RWPE1 (cell line): ENCODE data around the gene PGC.

Source experiments
- CTCF ChIA-PET: fragments of 350-600 bp; sonication (Branson Sonifier 250); formaldehyde crosslinking; extraction: SDS; loops from one replicate; lab custom pipeline; 2021; lab: Yijun Ruan, JAX
- POLR2A ChIA-PET: fragments of 400-600 bp; formaldehyde crosslinking; extraction: SDS; loops from one replicate; lab custom pipeline; 2020; ENCODE audit warnings: antibody characterized with exemption; ENCODE audit not compliant: low non-redundant PET; lab: Yijun Ruan, JAX
- DNase-seq: peaks from one replicate; pipeline ENCODE4 v3.0.0; 2012; ENCODE audit warnings: low spot score
- H3K27ac ChIP-seq: fragments of 450-650 bp; 2 replicates; pipeline ENCODE4 v1.5.1; 2017
- TF ChIP-seq, protein P1 (sequence below): fragments of 450-650 bp; conservative IDR thresholded peaks from 2 replicates; pipeline ENCODE4 v1.5.1; 2017; ENCODE audit warnings: low read depth, mild to moderate bottlenecking

Gene PGC

DNA sequence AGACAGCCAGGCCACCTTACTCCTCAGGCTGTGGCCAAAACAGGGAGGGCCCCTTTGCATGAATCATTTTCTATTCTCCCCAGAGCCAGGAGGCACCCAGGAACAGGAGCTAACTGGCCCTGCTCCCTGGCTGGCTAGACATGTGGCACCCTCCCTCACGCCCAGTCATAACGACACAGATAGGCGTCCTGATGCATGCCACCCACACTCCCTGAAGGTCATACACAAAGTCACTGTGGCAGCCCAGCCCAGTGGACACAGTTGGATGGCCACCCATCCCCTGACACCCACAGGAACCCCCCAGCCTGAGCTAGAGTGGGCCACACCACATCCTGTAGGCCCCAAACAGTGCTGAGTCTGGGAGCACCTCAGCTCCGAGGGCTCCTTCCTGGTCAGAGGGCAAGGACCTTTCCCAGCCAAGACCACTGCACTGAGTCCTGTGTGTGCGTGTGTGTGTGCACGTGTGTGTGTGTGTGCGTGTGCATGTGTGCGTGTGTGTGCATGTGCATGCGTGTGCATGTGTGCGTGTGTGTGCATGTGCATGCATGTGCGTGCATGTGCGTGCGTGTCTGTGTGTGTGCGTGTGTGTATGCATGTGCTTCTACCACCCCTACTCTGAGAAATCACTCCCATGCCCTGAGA is 33.4 kb downstream of the PGC start:
- ChIA-PET POLR2A (interaction anchor here (1.1 kb wide), 1 partner anchor 20 kb away, joined by 5 read pairs; no protein-coding TSS in a partner anchor), CTCF (interaction anchor here (0.5 to 1.4 kb wide), 5 partner anchors 10 to 331 kb away, joined by 3 to 10 read pairs (median 5); partner anchors contain the start of gene TOMM6)
- TF ChIP-seq, protein P1, sequence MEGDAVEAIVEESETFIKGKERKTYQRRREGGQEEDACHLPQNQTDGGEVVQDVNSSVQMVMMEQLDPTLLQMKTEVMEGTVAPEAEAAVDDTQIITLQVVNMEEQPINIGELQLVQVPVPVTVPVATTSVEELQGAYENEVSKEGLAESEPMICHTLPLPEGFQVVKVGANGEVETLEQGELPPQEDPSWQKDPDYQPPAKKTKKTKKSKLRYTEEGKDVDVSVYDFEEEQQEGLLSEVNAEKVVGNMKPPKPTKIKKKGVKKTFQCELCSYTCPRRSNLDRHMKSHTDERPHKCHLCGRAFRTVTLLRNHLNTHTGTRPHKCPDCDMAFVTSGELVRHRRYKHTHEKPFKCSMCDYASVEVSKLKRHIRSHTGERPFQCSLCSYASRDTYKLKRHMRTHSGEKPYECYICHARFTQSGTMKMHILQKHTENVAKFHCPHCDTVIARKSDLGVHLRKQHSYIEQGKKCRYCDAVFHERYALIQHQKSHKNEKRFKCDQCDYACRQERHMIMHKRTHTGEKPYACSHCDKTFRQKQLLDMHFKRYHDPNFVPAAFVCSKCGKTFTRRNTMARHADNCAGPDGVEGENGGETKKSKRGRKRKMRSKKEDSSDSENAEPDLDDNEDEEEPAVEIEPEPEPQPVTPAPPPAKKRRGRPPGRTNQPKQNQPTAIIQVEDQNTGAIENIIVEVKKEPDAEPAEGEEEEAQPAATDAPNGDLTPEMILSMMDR = no peak
- peak overlapping the region; percentile 100 for H3K27ac ChIP-seq
- no peak for DNase-seq

DNA sequence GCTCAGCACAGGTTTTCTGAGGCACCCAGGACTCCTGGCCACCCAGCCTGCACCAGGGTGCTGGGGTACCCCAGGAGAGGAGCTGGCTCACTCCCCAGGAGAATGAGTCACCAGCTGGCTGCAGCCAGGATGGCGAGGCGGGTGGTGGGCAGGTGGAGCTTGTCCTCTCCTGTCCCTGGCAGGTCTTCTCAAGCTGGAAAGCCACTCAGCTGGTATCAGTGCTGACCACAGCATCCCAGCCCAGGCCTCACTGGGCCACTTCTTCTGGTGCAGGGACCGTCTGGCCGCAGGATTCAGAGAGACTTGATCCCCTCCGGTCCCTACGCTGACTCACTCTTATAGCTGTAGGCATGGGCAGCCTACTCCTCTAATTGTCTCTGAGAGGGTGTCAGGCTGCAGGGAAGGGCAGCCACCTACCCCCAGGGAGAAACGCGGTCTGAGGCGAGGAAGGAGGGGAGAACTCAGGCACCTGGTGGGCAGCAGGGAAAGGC is 34.0 kb downstream of the PGC start:
- DNase-seq = peak; percentile 97
- ChIA-PET POLR2A (interaction anchor here (1.1 kb wide), 1 partner anchor 20 kb away, joined by 5 read pairs; no protein-coding TSS in a partner anchor), CTCF (interaction anchor here (0.5 to 1.4 kb wide), 5 partner anchors 10 to 331 kb away, joined by 3 to 10 read pairs (median 5); partner anchors contain the start of genes BYSL, MED20 and TOMM6)
- TF ChIP-seq, protein P1 = no peak
- H3K27ac ChIP-seq = peak overlapping the region; percentile 100

DNA sequence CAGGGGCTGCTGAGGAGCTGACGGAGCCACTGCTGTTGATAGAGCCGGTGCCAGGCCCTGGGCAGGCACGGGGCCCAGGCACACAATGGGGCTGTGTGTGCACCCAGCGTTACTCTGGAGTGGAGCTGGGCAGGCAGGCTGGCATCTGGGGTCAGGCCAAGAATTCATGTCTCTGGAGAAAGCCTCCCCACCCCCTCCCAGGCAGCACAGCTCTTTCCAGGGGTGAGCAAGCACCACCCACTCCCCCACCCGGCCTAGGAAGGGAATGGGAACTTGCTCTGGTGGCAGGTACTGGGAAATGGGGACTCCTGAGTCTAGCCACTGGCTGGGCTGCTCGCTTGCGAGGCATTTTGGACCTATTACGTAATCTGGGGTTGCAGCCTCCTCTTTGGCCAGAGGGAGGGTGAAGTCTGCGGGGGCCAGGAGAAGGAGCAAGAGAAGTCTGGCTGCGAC is 34.5 kb downstream of the PGC start:
- peak overlapping the region; percentile 100 for H3K27ac ChIP-seq
- ChIA-PET POLR2A (interaction anchor here (1.1 kb wide), 1 partner anchor 21 kb away, joined by 5 read pairs; no protein-coding TSS in a partner anchor), CTCF (interaction anchor here (0.6 to 1.4 kb wide), 4 partner anchors 22 to 208 kb away, joined by 4 to 10 read pairs (median 7); partner anchors contain the start of genes BYSL, MED20 and TOMM6)
- TF ChIP-seq, protein P1 = no peak
- no peak for DNase-seq

DNA sequence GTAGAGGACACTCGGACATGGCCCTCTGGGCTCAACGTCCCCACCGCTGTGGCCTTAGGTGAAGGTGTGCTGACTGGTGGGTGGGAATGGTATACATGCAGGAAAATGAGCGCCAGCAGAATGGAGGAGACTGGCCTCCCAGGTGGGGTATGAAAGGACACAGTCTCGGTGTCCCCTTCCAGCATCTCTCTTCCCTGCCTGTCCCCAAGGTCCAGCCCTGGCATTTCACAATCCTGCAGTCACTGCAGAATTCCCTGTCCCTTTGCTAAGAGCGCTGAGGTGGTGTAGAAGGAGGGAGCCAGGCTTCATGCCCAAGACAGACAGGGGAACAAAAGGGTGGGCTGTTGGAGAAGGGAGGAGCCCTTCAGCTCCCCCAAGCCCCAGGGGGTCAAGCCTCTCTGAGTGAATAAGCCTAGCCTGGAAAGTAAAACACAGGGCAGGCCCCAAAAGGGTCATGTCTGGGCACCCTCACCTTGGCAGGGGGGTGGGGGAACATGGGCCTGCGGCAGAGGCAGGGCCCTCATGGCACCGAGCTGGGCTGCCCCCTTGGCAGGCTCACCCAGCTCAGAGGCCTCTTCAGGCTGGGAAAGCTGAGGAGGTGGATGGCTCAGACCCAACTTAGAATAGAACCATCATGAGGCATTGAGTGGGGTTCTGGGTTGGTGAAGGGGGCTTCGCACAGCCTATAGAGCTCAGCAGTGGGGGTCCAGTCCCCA is 35.7 kb downstream of the PGC start:
- POLR2A ChIA-PET = no interaction called here
- CTCF ChIA-PET = interaction anchor here (0.5 to 0.9 kb wide), 2 partner anchors 23 to 98 kb away, joined by 4 to 5 read pairs; no protein-coding TSS in a partner anchor
- peak overlapping the region; percentile 100 for H3K27ac ChIP-seq
- no peak for DNase-seq
- TF ChIP-seq, protein P1 = no peak

DNA sequence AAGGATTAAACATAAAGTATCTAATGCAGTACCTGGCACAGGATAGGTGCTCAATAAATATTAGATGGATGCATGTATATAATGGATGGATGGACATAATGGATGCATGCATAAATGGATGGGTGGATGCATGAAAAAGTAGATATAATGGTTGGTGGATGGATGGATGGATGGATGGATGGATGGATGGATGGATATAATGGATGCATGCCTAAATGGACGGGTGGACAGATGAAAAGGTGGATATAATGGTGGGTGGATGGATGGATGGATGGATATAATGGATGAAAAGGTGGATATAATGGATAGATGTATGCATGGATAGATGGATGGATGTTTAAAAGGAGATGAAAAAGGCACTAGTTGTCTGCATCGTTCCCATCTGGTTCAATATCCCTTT is 37.8 kb downstream of the PGC start:
- H3K27ac ChIP-seq = no peak overlapping the region
- ChIA-PET POLR2A (no interaction called here), CTCF (interaction anchor here (1.3 kb wide), 1 partner anchor 13 kb away, joined by 3 read pairs; no protein-coding TSS in a partner anchor)
- DNase-seq = no peak
- TF ChIP-seq, protein P1 = no peak

DNA sequence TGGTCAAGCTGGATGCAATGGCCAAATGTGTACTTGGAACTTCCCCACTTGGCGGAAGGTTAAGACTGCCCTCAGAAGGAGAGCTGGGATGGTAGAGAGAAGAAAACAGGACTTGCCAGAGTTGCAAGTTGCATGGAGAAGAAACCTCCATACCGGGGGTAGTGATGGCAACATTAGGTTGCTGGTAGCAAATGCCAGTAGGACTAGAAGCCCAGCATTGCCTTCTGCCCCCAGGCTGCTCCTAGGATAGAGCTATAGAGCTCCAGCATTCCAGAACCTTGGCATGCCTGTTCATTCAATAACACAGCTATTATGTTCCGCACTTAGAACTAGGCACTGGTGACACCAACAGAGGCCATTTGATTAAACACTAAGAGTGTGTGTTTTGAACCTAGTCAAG is 38.3 kb downstream of the PGC start:
- CTCF ChIA-PET = interaction anchor here (1.3 kb wide), 1 partner anchor 14 kb away, joined by 3 read pairs; no protein-coding TSS in a partner anchor
- DNase-seq = no peak
- POLR2A ChIA-PET = no interaction called here
- TF ChIP-seq, protein P1 = no peak
- no peak overlapping the region for H3K27ac ChIP-seq
